Measurements from ENCODE around the gene CLIC4. TPM values are rescaled to one million over a fixed set of nuclear protein-coding genes. Genes with fewer than 3 reads are reported as not detected.

The CLIC4 gene

Small RNA genes lying within 50 kb of the gene (small RNA-seq; reads per million reads assigned to genes)
- gene RNU6-1208P = not detected
